Measurements from ENCODE around the gene SFR1.

Gene SFR1

DNA sequence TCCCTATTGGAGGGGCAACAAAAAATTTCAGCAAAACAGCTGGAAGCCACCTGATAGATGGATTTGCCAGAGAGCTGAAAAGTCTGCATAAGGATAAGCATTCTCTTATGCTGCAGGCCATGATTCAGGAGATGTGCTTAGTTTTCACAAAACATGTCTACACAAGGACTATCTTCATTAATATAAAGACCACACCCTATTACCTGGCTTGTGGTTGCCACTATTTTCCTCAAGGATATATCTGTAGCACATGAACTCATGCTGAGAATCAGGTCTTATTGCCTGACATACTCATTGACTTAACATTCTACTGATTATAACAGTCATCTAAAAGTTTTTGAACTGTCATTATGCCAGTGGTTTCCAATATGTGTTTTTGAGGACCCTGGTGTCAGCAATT lies 29.2 kb upstream of the SFR1 start:
- no peak for TF ChIP-seq CTCF (IDR thresholded peaks at IDR 0.05)
- DNase-seq (ENCODE audit: low spot score), result no peak
- Histone ChIP-seq H3K27ac (no peak overlapping the region), H3K4me3 (no peak overlapping the region)

GRCh38 chr10:104096692-104097091 lies 25.3 kb upstream of the SFR1 start:
- no peak for DNase-seq (ENCODE audit: low spot score)
- H3K27ac ChIP-seq, result no peak overlapping the region
- no peak overlapping the region for H3K4me3 ChIP-seq
- TF ChIP-seq CTCF (IDR thresholded peaks at IDR 0.05), result no peak

- Histone ChIP-seq H3K27ac (no peak overlapping the region), H3K4me3 (no peak overlapping the region)
- DNase-seq (ENCODE audit: low spot score), result no peak
- TF ChIP-seq CTCF (IDR thresholded peaks at IDR 0.05), result no peak
These were observed 23.5 kb upstream of the SFR1 start for GRCh38 chr10:104098358-104098925.

GRCh38 chr10:104099269-104099668 lies 22.7 kb upstream of the SFR1 start:
- Histone ChIP-seq H3K4me3 (no peak overlapping the region), H3K27ac (no peak overlapping the region)
- DNase-seq (ENCODE audit: low spot score), result no peak
- no peak for TF ChIP-seq CTCF (IDR thresholded peaks at IDR 0.05)

- H3K4me3 ChIP-seq, result no peak overlapping the region
- TF ChIP-seq CTCF (IDR thresholded peaks at IDR 0.05), result no peak
- DNase-seq (ENCODE audit: low spot score), result no peak
- H3K27ac ChIP-seq, result no peak overlapping the region
These were observed 22.0 kb upstream of the SFR1 start for GRCh38 chr10:104099941-104100340.

- TF ChIP-seq CTCF (IDR thresholded peaks at IDR 0.05), result no peak
- H3K27ac ChIP-seq, result no peak overlapping the region
- no peak overlapping the region for H3K4me3 ChIP-seq
- no peak for DNase-seq (ENCODE audit: low spot score)
These were observed 21.2 kb upstream of the SFR1 start for GRCh38 chr10:104100795-104101194.

- Histone ChIP-seq H3K4me3 (no peak overlapping the region), H3K27ac (no peak overlapping the region)
- no peak for TF ChIP-seq CTCF (IDR thresholded peaks at IDR 0.05)
- DNase-seq (ENCODE audit: low spot score), result no peak
These were observed 20.1 kb upstream of the SFR1 start for GRCh38 chr10:104101902-104102301.
